Hair follicle dermal papilla cell (primary cell): ENCODE results near the gene SMIM24. TPM values are rescaled to one million over a fixed set of nuclear protein-coding genes. Genes with fewer than 3 reads are reported as not detected.

Experiments used
- small RNA-seq: library from RNA; depleted of rRNA; stranded (forward); fragments of <200 nt; gene quantifications from one replicate; pipeline ENCODE3, GENCODE V24; 2012
- total RNA-seq: library from RNA; depleted of rRNA; stranded (reverse); fragments of >200 nt; gene quantifications from 2 replicates; pipeline ENCODE4 v1.2.3, GENCODE V29; 2012

SMIM24 gene
- not detected in 2 replicates for total RNA-seq

DNA sequence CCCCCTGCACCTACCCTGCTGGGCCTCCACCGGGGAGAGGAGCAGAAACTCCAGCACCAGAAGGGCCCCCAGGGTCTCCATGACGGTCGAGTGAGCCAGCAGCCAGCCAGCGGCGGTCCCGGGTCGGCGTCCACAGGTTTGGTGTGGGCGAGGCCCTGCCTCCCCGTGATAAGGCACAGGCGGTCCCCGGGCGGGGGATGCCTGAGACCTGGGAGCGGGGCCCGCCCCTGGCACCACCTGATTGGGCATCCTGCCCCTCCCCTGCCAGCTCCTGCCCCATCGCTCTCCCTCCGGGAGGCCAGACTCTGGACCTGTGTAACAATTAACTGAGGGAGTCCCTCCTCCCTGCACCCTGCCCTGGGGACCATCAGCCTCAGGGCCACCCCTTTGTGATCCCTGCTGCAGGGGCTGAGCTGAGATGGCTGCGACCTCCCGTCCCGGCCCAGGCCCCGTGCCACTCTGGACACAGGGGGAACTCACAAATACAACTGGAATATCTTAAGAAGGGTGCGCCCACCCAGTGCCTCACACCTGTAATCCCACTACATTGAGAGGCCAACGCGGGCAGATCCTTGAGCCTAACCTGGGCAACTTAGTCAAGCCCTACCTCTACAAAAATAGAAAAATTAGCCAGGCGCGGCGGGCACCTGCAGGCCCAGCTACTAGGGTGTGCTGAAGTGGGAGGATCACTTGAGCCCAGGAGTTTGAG, at the start of gene SMIM24:
Gene SMIM24 (minus strand): TSS at position 143 of the 709 bp plus-strand sequence. CDS start 62 bp downstream, at position 81.

DNA sequence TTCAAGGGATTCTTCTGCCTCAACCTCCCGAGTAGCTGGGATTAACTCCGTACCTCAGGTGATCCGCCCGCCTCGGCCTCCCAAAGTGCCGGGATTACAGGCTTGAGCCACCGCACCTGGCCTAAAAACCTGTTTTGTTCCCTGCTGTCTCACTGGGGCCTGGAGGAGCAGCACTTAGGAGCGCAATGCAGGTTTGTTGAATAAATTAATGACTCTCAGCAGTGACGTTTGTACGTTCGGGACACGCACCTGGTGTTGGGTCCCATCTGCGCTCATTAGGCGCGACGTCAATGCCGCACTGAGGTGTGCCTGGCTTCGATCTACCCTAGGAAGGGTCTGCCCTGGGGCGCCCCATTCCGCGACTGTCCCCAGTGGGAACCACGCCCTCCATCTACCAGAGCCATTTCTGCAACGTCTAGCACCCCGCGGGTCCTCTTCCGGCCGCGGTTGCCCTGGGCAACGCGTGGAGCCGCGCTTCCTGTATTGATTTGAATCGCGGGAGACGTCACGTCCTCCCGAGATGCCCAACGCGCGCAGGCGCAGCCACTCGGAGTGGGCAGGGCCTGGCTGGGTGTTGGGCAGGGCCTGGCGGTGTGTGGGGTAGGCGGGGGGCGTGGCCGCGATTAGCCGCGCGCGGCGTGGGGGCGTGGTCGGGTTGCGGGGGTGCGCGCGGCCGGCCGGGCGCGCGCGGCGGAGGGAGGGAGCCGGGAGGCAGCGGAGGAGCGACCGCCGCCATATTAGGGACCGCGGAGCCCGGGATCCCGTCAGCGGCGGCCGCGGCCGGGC, 25.5 kb upstream of the SMIM24 start, which contains the start of gene FZR1:
Gene FZR1 (plus strand): TSS at position 714 of the 786 bp plus-strand sequence. CDS start 16,679 bp downstream, outside the sequence.

DNA sequence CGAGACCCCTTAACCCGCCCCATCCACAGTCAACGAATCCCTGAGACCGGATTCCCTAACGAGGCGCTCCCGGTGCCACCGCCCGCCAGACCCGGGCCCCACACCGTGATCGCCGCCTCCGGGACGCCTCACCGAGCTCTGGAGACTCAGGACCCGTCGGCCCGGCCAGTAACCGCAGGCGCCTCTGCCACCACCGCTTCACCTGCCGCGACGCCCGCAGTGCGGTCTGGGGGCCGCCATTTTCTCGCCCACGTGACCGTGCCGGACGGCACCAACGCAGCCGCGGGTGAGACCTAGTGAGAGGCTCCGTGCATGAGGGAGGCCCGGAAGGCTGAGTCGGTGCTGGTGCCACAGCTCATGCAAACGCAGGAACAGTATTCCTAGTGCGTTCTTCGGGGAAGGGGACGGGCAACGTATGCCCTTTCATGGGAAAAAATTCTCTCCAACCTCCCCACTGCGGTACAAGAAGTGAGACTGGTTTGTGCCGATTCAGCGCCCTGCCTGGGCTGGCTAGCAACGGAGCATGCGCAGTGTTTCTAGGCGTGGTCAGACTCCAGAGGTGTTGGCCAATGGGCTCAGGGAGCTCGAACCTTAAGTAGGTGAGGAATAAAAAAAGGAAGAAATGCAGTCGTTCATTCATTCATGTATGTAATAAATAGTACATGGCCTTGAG, 20.2 kb upstream of the SMIM24 start, which contains the start of gene DOHH:
Gene DOHH (minus strand): TSS at position 246 of the 673 bp plus-strand sequence. CDS start 3,860 bp downstream, outside the sequence.

DNA sequence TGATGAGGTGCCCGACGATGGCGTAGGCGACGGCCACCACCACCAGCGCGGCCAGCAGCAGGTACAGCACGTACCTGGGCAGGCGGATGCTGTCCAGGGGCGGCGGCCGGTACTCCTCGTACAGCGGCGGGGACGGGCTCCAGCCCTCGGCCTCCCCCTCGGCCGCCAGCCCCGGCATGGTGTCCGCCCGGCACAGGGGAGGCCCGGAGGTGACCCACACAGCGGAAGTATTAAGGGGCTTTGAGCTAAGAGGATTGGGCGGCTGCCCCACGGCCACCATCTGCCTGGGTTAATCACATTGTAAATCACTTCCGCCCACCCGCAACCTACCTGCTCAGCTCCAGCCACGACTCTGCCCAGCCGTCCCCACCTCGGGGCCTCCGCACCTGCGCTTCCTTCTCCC, 2.9 kb upstream of the SMIM24 start, which contains the start of gene SMIM44:
Gene SMIM44 (minus strand): TSS at position 216 of the 403 bp plus-strand sequence. CDS start 38 bp downstream, at position 178.

Small RNA genes lying within 50 kb of the gene (small RNA-seq; reads per million reads assigned to genes)
- gene RF00212, result not detected

Other genes starting within 250 kb of the SMIM24 start
- 93.6 and 102 TPM in 2 replicates for gene NFIC, start 113.9 kb downstream of the SMIM24 start, total RNA-seq
- not detected in 2 replicates for gene SMIM44, start 2.9 kb upstream of the SMIM24 start, total RNA-seq
- 9.7 and 10.1 TPM in 2 replicates for gene DOHH, start 20.1 kb upstream of the SMIM24 start, total RNA-seq
- gene FZR1, start 25.8 kb upstream of the SMIM24 start, total RNA-seq, result 44.0 and 56.1 TPM in 2 replicates
- not detected in 2 replicates for gene TEKTIP1, start 58.6 kb upstream of the SMIM24 start, total RNA-seq
- gene MFSD12, start 77.1 kb upstream of the SMIM24 start, total RNA-seq, result 103 TPM in 2 replicates
- 77.6 and 97.1 TPM in 2 replicates for gene HMG20B, start 92.4 kb upstream of the SMIM24 start, total RNA-seq
- 0.16 and 0.24 TPM in 2 replicates for gene GIPC3, start 105.0 kb upstream of the SMIM24 start, total RNA-seq
- gene TBXA2R, start 126.3 kb upstream of the SMIM24 start, total RNA-seq, result 5.8 and 6.0 TPM in 2 replicates
- 28.4 and 30.0 TPM in 2 replicates for gene CACTIN, start 146.3 kb upstream of the SMIM24 start, total RNA-seq
- gene PIP5K1C, start 219.9 kb upstream of the SMIM24 start, total RNA-seq, result 42.3 and 43.3 TPM in 2 replicates
- not detected in 2 replicates for gene TJP3, start 227.9 kb upstream of the SMIM24 start, total RNA-seq